Measurements from ENCODE around the gene GAS6. TPM values are rescaled to one million over a fixed set of nuclear protein-coding genes. Genes with fewer than 3 reads are reported as not detected.

Gene GAS6
- total and polyA plus RNA-seq, 9 of the 15 experiments (the other 6 are each of a cell fraction or from before 2014, with no cell fraction given) = 0.14 to 9.7 (median 4.7) TPM; not detected in 1

DNA sequence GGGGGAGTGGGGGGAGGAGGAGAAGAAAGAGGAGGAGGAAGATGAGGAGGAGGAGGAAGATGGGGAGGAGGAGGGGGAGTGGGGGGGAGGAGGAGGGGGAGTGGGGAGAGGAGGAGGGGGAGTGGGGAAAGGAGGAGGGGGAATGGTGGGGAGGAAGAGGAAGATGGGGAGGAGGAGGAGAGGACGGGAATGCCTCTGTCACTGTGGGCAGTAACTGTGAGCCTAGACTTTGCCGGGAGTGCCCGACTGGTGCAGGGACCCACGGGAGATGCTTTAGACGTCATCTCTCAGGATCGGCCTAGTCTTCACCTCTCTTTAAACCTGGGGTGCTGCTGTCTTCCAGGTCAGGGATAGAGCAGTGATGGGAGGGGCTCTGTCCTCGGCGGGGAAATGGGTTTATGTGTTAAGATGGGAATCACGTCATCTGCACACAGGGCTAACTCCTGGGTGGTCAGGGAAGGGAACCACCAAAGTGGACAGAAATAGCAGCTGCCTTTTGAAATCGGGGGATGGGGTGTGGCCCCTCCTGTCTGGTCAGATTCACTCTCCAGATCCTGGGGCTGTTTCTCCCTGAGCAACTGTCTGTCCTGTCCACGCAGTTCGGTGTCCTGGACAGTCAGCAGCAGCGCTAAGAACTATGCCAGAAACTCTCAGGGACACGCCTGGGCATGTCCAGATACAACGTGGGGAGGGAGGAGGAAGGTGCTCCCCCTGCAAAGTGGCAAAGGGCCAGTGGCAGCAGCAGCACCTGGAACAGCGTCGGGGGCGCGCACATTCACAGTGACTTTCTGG lies 26.9 kb downstream of the GAS6 start (continued):
- TF ChIP-seq PHTF2 (CRISPR knock-in tag; IDR thresholded peaks at IDR 0.05) = no peak

- Histone ChIP-seq H3K36me3 (ENCODE audit: control insufficient read depth, insufficient read depth, low read length) (no peaks in the 10 kb centered on the region), H2AFZ (ENCODE audit: low read depth, low read length) (no peak overlapping the region), H3K4me3 (no peak overlapping the region), H3K9me1 (ENCODE audit: control insufficient read depth, insufficient read depth, low read length) (no peaks in the 10 kb centered on the region), H3K79me2 (ENCODE audit: control insufficient read depth, insufficient read depth, low read length) (no peaks in the 10 kb centered on the region), H4K20me1 (replicated peaks; ENCODE audit: control insufficient read depth, insufficient read depth, low read length) (no peaks in the 10 kb centered on the region), H3K9me3 (replicated peaks; ENCODE audit: control insufficient read depth, insufficient read depth, low read depth, low read length) (no peaks in the 10 kb centered on the region), H3K4me1 (replicated peaks in 1 of 2; ENCODE audit: control insufficient read depth in 2 of 2, insufficient read depth in 2 of 2, low read length in 2 of 2) (peaks cover 0 to 23% of the 10 kb centered on the region in 2 experiments; a peak in 2 of 5 replicates), H3K27ac (ENCODE audit: extremely low read depth, low read depth, low read length) (no peak overlapping the region), H3K27me3 (ENCODE audit: control insufficient read depth in 2 of 2, insufficient read depth in 2 of 2, low read length in 2 of 2) (no peaks in the 10 kb centered on the region), H3K9ac (ENCODE audit: insufficient read depth in 1 of 2, low read depth in 2 of 2, low read length in 2 of 2) (no peak overlapping the region), H3K4me2 (ENCODE audit: insufficient read depth, low read length) (no peak overlapping the region)
- no TSS peak for BruUV-seq (replicated peaks)
- in situ Hi-C loops (cut with MboI) = no loop called here
- 91% methylated on average over 11 of the region's 37 CpGs for WGBS (ENCODE audit: insufficient coverage, low coverage, missing lambda C conversion rate)
- DNase-seq (ENCODE audit: extremely low read depth in 1 of 4, low spot score in 3 of 4) (no peak), ATAC-seq (no peak), FAIRE-seq (no peak)
- POLR2A ChIA-PET = no interaction called here
- TF ChIP-seq PHF21A (IDR thresholded peaks at IDR 0.05; ENCODE audit: borderline replicate concordance, low read depth) = no peak
- TF ChIP-seq POLR2G (IDR thresholded peaks at IDR 0.05; ENCODE audit: low read depth, low read length) = 0 out of 2 replicates have a peak, but pooled peaks have one; percentile 18
- intact Hi-C loops (cut with micrococcal nuclease) = no loop called here
- CTCF ChIA-PET (ENCODE audit: low intra/inter-chr PET ratio) = no interaction called here
Measured at GRCh38 chr13:113835461-113836270, 28.2 kb downstream of the GAS6 start.

All from K562 (cell line).